SU-DHL-6 (cell line): Measurements from ENCODE around the gene SERTAD3.

Experiments used
- H2AFZ ChIP-seq: fragments of 200-600 bp; sonication (generic); 2 replicates; pipeline ENCODE4 v1.6.1; 2014; ENCODE audit warnings: low read depth, mild to moderate bottlenecking, moderate library complexity, mixed read lengths, antibody characterized with exemption, low read length; ENCODE audit not compliant: severe bottlenecking
- H3F3A ChIP-seq: fragments of 200-600 bp; shearing (Covaris generic); 2 replicates; pipeline ENCODE4 v1.6.0; 2016; ENCODE audit warnings: antibody characterized with exemption, mild to moderate bottlenecking; ENCODE audit not compliant: insufficient read depth
- H3K27ac ChIP-seq: fragments of 200-600 bp; sonication (generic); 2 replicates; pipeline ENCODE4 v1.5.1; 2016; ENCODE audit warnings: low read depth, mild to moderate bottlenecking, low read length, moderate library complexity, mixed read lengths
- H3K27me3 ChIP-seq: fragments of 200-600 bp; sonication (generic), shearing (Covaris generic); 2 replicates; pipeline ENCODE4 v1.6.0; 2014; ENCODE audit warnings: mild to moderate bottlenecking, low read length
- H3K36me3 ChIP-seq: fragments of 200-600 bp; sonication (generic); 2 replicates; pipeline ENCODE4 v1.6.1; 2014; ENCODE audit warnings: mild to moderate bottlenecking, low read length, mixed read lengths
- H3K4me2 ChIP-seq: fragments of 300-600, 200-600 bp; shearing (Covaris generic), sonication (generic); 2 replicates; pipeline ENCODE4 v1.6.0; 2014; ENCODE audit warnings: low read length, low read depth, mild to moderate bottlenecking; ENCODE audit not compliant: poor library complexity, severe bottlenecking
- H3K4me3 ChIP-seq: fragments of 200-600 bp; sonication (generic); 2 replicates; pipeline ENCODE4 v1.5.1; 2014; ENCODE audit warnings: antibody characterized with exemption, low read length, mild to moderate bottlenecking, mixed read lengths; ENCODE audit not compliant: insufficient read depth, poor library complexity, severe bottlenecking
- H3K79me2 ChIP-seq: fragments of 200-600 bp; sonication (generic); 2 replicates; pipeline ENCODE4 v1.6.1; 2014; ENCODE audit warnings: mild to moderate bottlenecking, low read length, moderate library complexity; ENCODE audit not compliant: insufficient read depth
- H3K9ac ChIP-seq: fragments of 200-600 bp; sonication (generic); 2 replicates; pipeline ENCODE4 v1.7.0; 2014; ENCODE audit warnings: mild to moderate bottlenecking, low read length
- H3K9me2 ChIP-seq: fragments of 200-600 bp; sonication (generic); replicated peaks from 2 replicates; pipeline ENCODE4 v1.6.1; 2014; ENCODE audit warnings: low read length; ENCODE audit not compliant: insufficient read depth
- H3K9me3 ChIP-seq: fragments of 200-600 bp; sonication (generic); 2 replicates; pipeline ENCODE4 v1.6.1; 2014; ENCODE audit warnings: low read length, mixed read lengths; ENCODE audit not compliant: insufficient read depth
- H4K20me1 ChIP-seq: fragments of 200-600 bp; sonication (generic); 2 replicates; pipeline ENCODE4 v1.6.1; 2014; ENCODE audit warnings: low read depth, mild to moderate bottlenecking, antibody characterized with exemption, low read length, moderate library complexity, mixed read lengths
- CTCF ChIP-seq: fragments of 200-600 bp; sonication (generic); IDR thresholded peaks from one replicate; pipeline ENCODE4 v1.5.1; 2017; ENCODE audit warnings: antibody characterized with exemption, mild to moderate bottlenecking, low read length, moderate library complexity; ENCODE audit not compliant: insufficient read depth, poor library complexity, severe bottlenecking
- EZH2phosphoT487 ChIP-seq: fragments of 200-600 bp; sonication (generic), shearing (Covaris generic); conservative IDR thresholded peaks from 2 replicates; pipeline ENCODE4 v1.6.1; 2018; ENCODE audit warnings: mild to moderate bottlenecking, antibody characterized with exemption, low read length, moderate library complexity, mixed read lengths

Gene SERTAD3

GRCh38 chr19:40472516-40472915 is 28.4 kb upstream of the SERTAD3 start:
- Histone ChIP-seq H3K27me3 (no peaks in the 10 kb centered on the region), H3K36me3 (no peaks in the 10 kb centered on the region), H3F3A (0 out of 2 replicates have a peak, but pooled peaks cover 3% of the 10 kb centered on the region), H3K27ac (no peak overlapping the region), H2AFZ (no peak overlapping the region), H4K20me1 (no peaks in the 10 kb centered on the region), H3K9ac (no peak overlapping the region), H3K79me2 (no peaks in the 10 kb centered on the region), H3K4me3 (no peak overlapping the region), H3K9me3 (no peaks in the 10 kb centered on the region), H3K9me2 (no peaks in the 10 kb centered on the region), H3K4me2 (no peak overlapping the region)
- TF ChIP-seq EZH2phosphoT487 = no peak
- no peak for TF ChIP-seq CTCF

GRCh38 chr19:40471111-40471510 is 27.0 kb upstream of the SERTAD3 start:
- no peak overlapping the region for H3K4me3 ChIP-seq
- H3K9me2 ChIP-seq = no peaks in the 10 kb centered on the region

GRCh38 chr19:40469011-40469410 is 24.9 kb upstream of the SERTAD3 start:
- H3K27me3 ChIP-seq = no peaks in the 10 kb centered on the region
- no peaks in the 10 kb centered on the region for H3K36me3 ChIP-seq
- no peaks in the 10 kb centered on the region for H4K20me1 ChIP-seq
- H3F3A ChIP-seq = 0 out of 2 replicates have a peak, but pooled peaks cover 3% of the 10 kb centered on the region
- no peaks in the 10 kb centered on the region for H3K9me2 ChIP-seq
- no peaks in the 10 kb centered on the region for H3K79me2 ChIP-seq
- H3K4me3 ChIP-seq = no peak overlapping the region
- TF ChIP-seq EZH2phosphoT487 (no peak), CTCF (no peak)
- H3K4me2 ChIP-seq = no peak overlapping the region
- H3K27ac ChIP-seq = no peak overlapping the region
- no peak overlapping the region for H2AFZ ChIP-seq
- H3K9ac ChIP-seq = no peak overlapping the region
- no peaks in the 10 kb centered on the region for H3K9me3 ChIP-seq

More at GRCh38 chr19:40471111-40471510, 27.0 kb upstream of the SERTAD3 start:
- Histone ChIP-seq H3K9me3 (no peaks in the 10 kb centered on the region), H3K27ac (no peak overlapping the region), H2AFZ (no peak overlapping the region), H4K20me1 (no peaks in the 10 kb centered on the region), H3K27me3 (no peaks in the 10 kb centered on the region), H3K79me2 (no peaks in the 10 kb centered on the region), H3K4me2 (no peak overlapping the region), H3F3A (0 out of 2 replicates have a peak, but pooled peaks cover 3% of the 10 kb centered on the region), H3K36me3 (no peaks in the 10 kb centered on the region), H3K9ac (no peak overlapping the region)
- TF ChIP-seq EZH2phosphoT487 = no peak
- TF ChIP-seq CTCF = no peak
